GM12801 (cell line): ENCODE data around the gene RPL26.

Source experiments
- CTCF ChIP-seq: IDR thresholded peaks from one replicate; pipeline ENCODE4 v1.5.1; 2011; ENCODE audit warnings: control low read depth; ENCODE audit not compliant: insufficient read length; ENCODE audit errors: extremely low read depth

Gene RPL26

GRCh38 chr17:8393470-8394231, 10.7 kb upstream of the RPL26 start:
- no peak for TF ChIP-seq CTCF

- no peak for TF ChIP-seq CTCF
These were observed 9.9 kb upstream of the RPL26 start for GRCh38 chr17:8392674-8393469.

- TF ChIP-seq CTCF, result no peak
These were observed 9.3 kb upstream of the RPL26 start for GRCh38 chr17:8392274-8392673.

- TF ChIP-seq CTCF, result no peak
These were observed 8.7 kb upstream of the RPL26 start for GRCh38 chr17:8391711-8392110.

GRCh38 chr17:8387914-8388651, 5.1 kb upstream of the RPL26 start:
- no peak for TF ChIP-seq CTCF

- no peak for TF ChIP-seq CTCF
These were observed 3.8 kb upstream of the RPL26 start for GRCh38 chr17:8386841-8387240.

GRCh38 chr17:8384801-8385378, 1.9 kb upstream of the RPL26 start:
- no peak for TF ChIP-seq CTCF
